RWPE1 (cell line): Measurements from ENCODE around the gene ADAP1.

Experiments
- CTCF ChIA-PET: fragments of 350-600 bp; sonication (Branson Sonifier 250); formaldehyde crosslinking; extraction: SDS; loops from one replicate; lab custom pipeline; 2021; lab: Yijun Ruan, JAX
- POLR2A ChIA-PET: fragments of 400-600 bp; formaldehyde crosslinking; extraction: SDS; loops from one replicate; lab custom pipeline; 2020; ENCODE audit warnings: antibody characterized with exemption; ENCODE audit not compliant: low non-redundant PET; lab: Yijun Ruan, JAX
- DNase-seq: peaks from one replicate; pipeline ENCODE4 v3.0.0; 2012; ENCODE audit warnings: low spot score
- H3K27ac ChIP-seq: fragments of 450-650 bp; 2 replicates; pipeline ENCODE4 v1.5.1; 2017
- CTCF ChIP-seq: fragments of 450-650 bp; conservative IDR thresholded peaks from 2 replicates; pipeline ENCODE4 v1.5.1; 2017; ENCODE audit warnings: low read depth, mild to moderate bottlenecking

ADAP1 gene

GRCh38 chr7:997404-998395, 43.2 kb upstream of the ADAP1 start:
- ChIA-PET CTCF (interaction anchor here (0.5 to 1.8 kb wide), 8 partner anchors 15 to 435 kb away, joined by 3 to 8 read pairs (median 4); no protein-coding TSS in a partner anchor), POLR2A (no interaction called here)
- peak overlapping the region; percentile 26; the same call in 1 of the 2 replicates for H3K27ac ChIP-seq
- DNase-seq, result no peak
- TF ChIP-seq CTCF, result no peak

- no peak for DNase-seq
- H3K27ac ChIP-seq, result peak overlapping the region; percentile 26; the same call in 1 of the 2 replicates
- CTCF ChIA-PET, result interaction anchor here (0.5 to 4.6 kb wide), 6 partner anchors 16 to 148 kb away, joined by 3 to 80 read pairs (median 4); no protein-coding TSS in a partner anchor
- no peak for TF ChIP-seq CTCF
- POLR2A ChIA-PET, result interaction anchor here (0.5 to 0.6 kb wide), 2 partner anchors 25 to 163 kb away, joined by 3 to 6 read pairs; no protein-coding TSS in a partner anchor
Observed at GRCh38 chr7:996079-996872, 41.8 kb upstream of the ADAP1 start.

- H3K27ac ChIP-seq, result peak overlapping the region; percentile 26; the same call in 1 of the 2 replicates
- TF ChIP-seq CTCF, result no peak
- POLR2A ChIA-PET, result interaction anchor here (0.5 to 0.6 kb wide), 2 partner anchors 26 to 162 kb away, joined by 3 to 6 read pairs; no protein-coding TSS in a partner anchor
- no peak for DNase-seq
- CTCF ChIA-PET, result interaction anchor here (0.5 to 4.6 kb wide), 5 partner anchors 10 to 148 kb away, joined by 3 to 80 read pairs (median 5); no protein-coding TSS in a partner anchor
Observed at GRCh38 chr7:995571-995970, 41.1 kb upstream of the ADAP1 start.

GRCh38 chr7:994592-995308, 40.3 kb upstream of the ADAP1 start:
- TF ChIP-seq CTCF, result no peak
- no peak for DNase-seq
- POLR2A ChIA-PET, result no interaction called here
- CTCF ChIA-PET, result interaction anchor here (0.7 to 4.6 kb wide), 7 partner anchors 10 to 192 kb away, joined by 3 to 80 read pairs (median 5); no protein-coding TSS in a partner anchor
- peak overlapping the region; percentile 26; the same call in 1 of the 2 replicates for H3K27ac ChIP-seq

- peak overlapping the region; percentile 31; the same call in 1 of the 2 replicates for H3K27ac ChIP-seq
- peak; percentile 85 for DNase-seq
- ChIA-PET CTCF (interaction anchor here (0.6 to 4.6 kb wide), 65 partner anchors 8 to 433 kb away, joined by 3 to 80 read pairs (median 5); partner anchors contain the start of genes COX19, CYP2W1, GPR146 and ZFAND2A), POLR2A (interaction anchor here (0.6 kb wide), 1 partner anchor 65 kb away, joined by 3 read pairs; no protein-coding TSS in a partner anchor)
- peak; percentile 100 for TF ChIP-seq CTCF
Observed at GRCh38 chr7:992709-993607, 38.5 kb upstream of the ADAP1 start.
